Measurements from ENCODE around the gene TNS1. TPM values are rescaled to one million over a fixed set of nuclear protein-coding genes. Genes with fewer than 3 reads are reported as not detected.

TNS1 gene
- total RNA-seq, 1 donor from 2014 or later, result 505 TPM

GRCh38 chr2:217959723-217960122, 43.1 kb downstream of the TNS1 start:
- no peak for ATAC-seq
- TF ChIP-seq CTCF (IDR thresholded peaks at IDR 0.05), result no peak
- Histone ChIP-seq H3K36me3 (no peaks in the 10 kb centered on the region), H3K4me1 (peaks cover 24% of the 10 kb centered on the region), H3K9me3 (no peaks in the 10 kb centered on the region), H3K27ac (no peak overlapping the region), H3K27me3 (ENCODE audit: low read depth) (no peaks in the 10 kb centered on the region), H3K4me3 (no peak overlapping the region)
- intact Hi-C loops (cut with DNase I), result no loop called here
- DNase-seq, result peak; percentile 28

GRCh38 chr2:217958884-217959225, 43.9 kb downstream of the TNS1 start:
- TF ChIP-seq CTCF (IDR thresholded peaks at IDR 0.05), result no peak
- H3K27ac ChIP-seq, result no peak overlapping the region
- H3K27me3 ChIP-seq (ENCODE audit: low read depth), result no peaks in the 10 kb centered on the region
- H3K4me1 ChIP-seq, result peaks cover 25% of the 10 kb centered on the region
- H3K9me3 ChIP-seq, result no peaks in the 10 kb centered on the region
- DNase-seq (peak; percentile 35), ATAC-seq (no peak)
- no peaks in the 10 kb centered on the region for H3K36me3 ChIP-seq
- intact Hi-C loops (cut with DNase I), result no loop called here
- no peak overlapping the region for H3K4me3 ChIP-seq

- DNase-seq (peak; percentile 28), ATAC-seq (no peak)
- Histone ChIP-seq H3K36me3 (no peaks in the 10 kb centered on the region), H3K4me3 (no peak overlapping the region), H3K27me3 (ENCODE audit: low read depth) (no peaks in the 10 kb centered on the region), H3K4me1 (peaks cover 30% of the 10 kb centered on the region), H3K9me3 (no peaks in the 10 kb centered on the region), H3K27ac (no peak overlapping the region)
- intact Hi-C loops (cut with DNase I), result no loop called here
- no peak for TF ChIP-seq CTCF (IDR thresholded peaks at IDR 0.05)
Measured at GRCh38 chr2:217958206-217958883, 44.5 kb downstream of the TNS1 start.

- no peak overlapping the region for H3K4me3 ChIP-seq
- no peaks in the 10 kb centered on the region for H3K9me3 ChIP-seq
- H3K27me3 ChIP-seq (ENCODE audit: low read depth), result no peaks in the 10 kb centered on the region
- intact Hi-C loops (cut with DNase I), result no loop called here
- peak; percentile 42 for DNase-seq
- H3K27ac ChIP-seq, result peak overlapping the region; percentile 27
- no peaks in the 10 kb centered on the region for H3K36me3 ChIP-seq
- ATAC-seq, result no peak
- H3K4me1 ChIP-seq, result peaks cover 41% of the 10 kb centered on the region
- TF ChIP-seq CTCF (IDR thresholded peaks at IDR 0.05), result no peak
Measured at GRCh38 chr2:217956586-217957457, 46.0 kb downstream of the TNS1 start.

- no peaks in the 10 kb centered on the region for H3K27me3 ChIP-seq (ENCODE audit: low read depth)
- no peak overlapping the region for H3K4me3 ChIP-seq
- H3K4me1 ChIP-seq, result peaks cover 47% of the 10 kb centered on the region
- DNase-seq (peak; percentile 17), ATAC-seq (no peak)
- intact Hi-C loops (cut with DNase I), result no loop called here
- no peaks in the 10 kb centered on the region for H3K36me3 ChIP-seq
- H3K9me3 ChIP-seq, result no peaks in the 10 kb centered on the region
- peak overlapping the region; percentile 27 for H3K27ac ChIP-seq
- TF ChIP-seq CTCF (IDR thresholded peaks at IDR 0.05), result no peak
Measured at GRCh38 chr2:217955881-217956493, 46.8 kb downstream of the TNS1 start.
